GM21529 (cell line): ENCODE measurements around the gene TMEM273.
"Not testable (repeated sequence)": the region's sequence is repeated elsewhere in the genome, so short reads cannot be mapped to it uniquely, and the experiment has no call there.

Source experiments
- ATAC-seq: cut with Tn5 transposase; IDR thresholded peaks from one replicate; pipeline ENCODE4 v1.9.1; 2021; ENCODE audit not compliant: unreplicated experiment

TMEM273 gene

DNA sequence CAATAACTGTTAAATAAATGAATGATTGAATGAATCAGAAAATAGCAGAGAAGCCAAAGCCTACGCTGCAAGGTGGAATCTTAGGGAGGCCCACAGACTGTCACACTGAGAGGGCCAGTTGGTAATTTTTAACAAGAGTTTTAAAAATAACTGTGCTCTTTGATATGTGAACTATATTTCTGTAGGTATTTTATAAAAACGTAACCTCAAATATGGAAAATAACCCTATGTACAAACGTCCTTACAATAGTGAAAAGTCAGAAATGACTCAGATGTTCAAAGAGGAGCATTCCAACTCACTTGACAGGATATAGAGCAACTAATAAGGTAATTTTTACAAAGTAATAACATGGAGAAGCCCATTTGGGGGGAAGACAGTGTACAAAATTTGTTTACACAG is 18.9 kb upstream of the TMEM273 start:
- no peak for ATAC-seq

DNA sequence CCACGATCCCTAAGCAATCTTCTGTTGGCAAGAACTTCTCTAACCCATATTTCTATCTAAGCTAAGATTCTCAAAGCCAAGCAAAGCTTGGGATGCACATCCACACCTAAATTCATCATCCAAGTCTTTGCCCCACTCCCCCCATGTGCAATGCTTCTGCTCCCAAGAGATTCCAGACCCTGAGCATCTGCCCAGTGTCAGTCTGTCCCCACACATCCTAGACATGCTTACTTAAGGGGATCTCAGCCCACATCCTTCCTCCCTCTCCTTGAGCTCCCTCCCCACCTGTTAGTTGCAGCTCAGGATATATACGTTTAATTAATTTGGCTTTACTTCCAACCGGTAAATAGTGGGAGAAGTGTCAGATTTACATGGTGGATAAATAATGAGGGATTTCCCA is 17.0 kb upstream of the TMEM273 start:
- no peak for ATAC-seq

DNA sequence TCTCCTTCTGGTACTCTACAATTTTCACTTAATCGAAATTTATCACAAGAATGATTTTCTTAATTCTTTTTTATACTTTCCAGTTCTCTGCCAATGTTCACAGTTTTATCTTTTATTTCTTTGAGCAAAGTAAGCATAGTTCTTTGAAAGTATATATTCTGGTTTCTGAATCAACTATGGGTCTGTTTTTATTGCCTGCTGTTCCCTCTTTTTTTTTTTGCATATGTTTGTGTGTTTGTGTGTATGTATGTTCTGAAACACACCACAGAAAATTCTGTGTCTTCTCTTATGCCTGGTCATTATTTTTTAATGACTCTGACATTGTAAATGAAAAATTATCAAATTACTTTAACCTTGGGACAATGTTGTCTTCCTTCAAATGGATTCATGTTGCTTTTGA is 15.9 kb upstream of the TMEM273 start:
- no peak for ATAC-seq

DNA sequence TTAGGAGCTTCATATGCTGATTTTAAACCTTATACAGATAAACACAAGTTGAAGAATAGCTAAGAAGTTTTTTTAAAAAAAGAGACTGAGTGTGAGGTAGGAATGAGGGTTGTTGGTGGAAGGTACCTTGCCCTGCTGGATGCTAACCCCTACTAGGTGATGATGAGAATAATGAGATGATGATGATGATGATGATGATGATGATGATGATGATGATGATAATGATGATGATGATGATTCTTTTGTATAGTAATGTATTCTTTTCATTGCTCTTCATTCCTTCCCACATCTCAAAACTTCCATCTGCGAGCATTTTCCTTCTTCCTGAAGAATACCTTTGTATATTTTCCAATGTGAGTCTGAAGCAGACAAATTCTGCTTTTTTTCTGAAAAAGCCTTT is 14.1 kb upstream of the TMEM273 start:
- ATAC-seq: no peak

DNA sequence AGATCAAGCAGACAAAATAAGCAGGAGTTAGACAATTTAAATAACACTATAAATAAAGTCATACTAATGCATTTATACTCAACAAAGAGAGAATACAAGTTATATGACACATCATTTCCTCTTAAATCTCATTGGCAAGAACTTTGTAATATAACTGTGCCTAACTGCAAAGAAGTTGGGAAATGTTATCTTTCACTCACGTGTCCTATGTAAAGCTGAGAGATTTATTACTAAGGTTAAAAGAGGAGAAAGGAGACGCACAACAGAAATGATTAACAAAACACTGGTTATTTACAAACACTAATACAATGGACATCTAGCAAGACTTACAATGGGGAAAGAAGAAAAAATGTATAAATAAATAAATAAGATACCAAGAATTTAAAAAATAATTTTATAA is 12.7 kb upstream of the TMEM273 start:
- ATAC-seq: no peak

DNA sequence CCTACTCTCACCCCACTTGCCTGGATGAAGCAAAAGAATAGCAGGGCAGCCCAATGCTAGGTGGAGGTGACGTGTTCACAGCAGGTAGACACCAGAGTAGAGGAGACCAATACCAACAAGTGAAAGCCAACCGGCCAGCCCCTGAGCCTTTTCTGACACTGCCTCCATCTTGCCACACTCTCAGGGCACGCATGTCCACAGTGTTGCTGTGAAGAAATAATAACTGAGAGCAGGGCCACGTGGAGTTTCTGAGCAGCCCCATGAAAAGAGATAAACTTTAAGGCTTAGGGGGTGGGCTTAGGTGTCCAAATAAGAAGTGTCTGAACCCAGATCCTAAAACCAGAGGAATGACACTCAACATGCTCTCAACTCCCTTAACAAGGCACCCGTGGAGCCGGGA is 9.0 kb upstream of the TMEM273 start:
- ATAC-seq: no peak

DNA sequence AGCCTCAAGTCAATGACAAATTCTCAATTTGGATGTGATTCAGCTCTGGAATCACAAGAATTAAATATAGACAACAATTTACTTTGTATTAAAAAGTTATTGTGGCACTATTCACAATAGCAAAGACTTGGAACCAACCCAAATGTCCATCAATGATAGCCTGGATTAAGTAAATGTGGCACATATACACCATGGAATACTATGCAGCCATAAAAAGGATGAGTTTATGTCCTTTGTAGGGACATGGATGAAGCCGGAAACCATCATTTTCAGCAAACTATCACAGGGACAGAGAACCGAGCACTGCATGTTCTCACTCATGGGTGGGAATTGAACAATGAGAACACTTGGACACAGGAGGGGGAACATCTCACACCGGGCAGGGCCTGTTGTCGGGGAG is 7.7 kb upstream of the TMEM273 start:
- ATAC-seq: not testable (repeated sequence)

DNA sequence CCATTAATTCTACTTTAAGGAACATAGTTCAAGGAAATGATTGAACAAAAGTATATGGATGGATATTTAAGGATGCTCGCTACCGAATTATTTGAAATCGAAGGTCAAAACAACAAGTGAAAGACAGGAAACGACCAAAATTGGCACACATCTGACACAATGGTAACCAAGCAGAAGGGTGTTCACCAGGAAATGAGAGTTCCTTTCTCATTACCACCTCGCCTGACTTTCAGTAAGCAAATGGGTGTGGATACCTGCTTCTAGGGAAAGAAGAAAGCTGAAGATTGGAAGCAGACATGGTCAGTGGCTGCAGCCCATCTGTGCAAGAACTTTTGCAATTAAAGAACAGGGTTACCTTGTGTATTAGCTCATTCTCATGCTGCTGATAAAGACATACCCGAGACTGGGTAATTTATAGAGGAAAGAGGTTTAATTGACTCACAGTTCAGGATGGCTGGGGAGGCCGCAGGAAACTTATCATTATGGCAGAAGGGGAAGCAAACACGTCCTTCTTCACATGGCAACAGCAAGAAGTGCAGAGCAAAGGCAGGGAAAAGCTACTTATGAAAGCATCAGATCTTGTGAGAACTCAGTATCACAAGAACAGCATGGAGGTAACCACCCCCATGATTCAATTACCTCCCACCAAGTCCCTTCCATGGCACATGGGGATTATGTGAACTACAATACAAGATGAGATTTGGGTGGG is 6.2 kb upstream of the TMEM273 start:
- no peak for ATAC-seq

DNA sequence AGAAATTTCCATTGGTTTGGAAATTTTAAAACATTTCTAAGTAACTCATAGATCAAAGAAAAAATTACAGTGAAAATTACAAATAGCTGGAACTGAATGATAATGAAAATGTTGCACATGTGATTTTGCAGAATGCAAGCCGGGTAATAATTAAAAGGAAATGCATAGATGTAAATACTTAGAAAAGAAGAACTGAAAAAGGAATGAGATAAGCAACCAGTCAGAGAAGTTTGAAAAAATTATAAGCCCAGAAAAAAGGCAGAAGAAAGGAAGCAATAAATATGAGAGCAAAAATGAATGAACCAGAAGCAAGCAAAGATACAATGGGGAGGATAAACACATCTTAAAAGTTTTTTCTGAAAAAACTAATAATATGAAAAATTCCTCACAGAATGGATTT is 3.2 kb upstream of the TMEM273 start:
- no peak for ATAC-seq

DNA sequence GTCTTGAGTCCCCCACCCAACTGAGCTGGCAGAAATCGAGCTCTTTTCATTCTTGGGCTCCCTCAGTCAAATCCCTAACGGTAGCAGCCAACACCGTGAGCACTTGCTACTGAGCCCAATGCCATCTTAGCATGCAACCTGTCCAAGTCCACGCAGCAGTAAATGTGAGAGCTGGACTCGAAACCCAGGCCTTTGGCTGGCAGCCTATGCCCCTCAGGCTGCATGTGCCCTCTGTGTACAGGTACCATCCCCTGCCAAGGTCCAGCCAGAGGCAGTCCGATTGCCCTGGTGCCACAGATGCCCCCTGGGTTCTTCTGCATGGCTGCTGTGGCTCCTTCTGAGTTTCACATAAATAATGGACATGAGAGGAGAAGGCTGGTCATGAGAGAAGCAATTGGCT is 1.2 kb upstream of the TMEM273 start:
- no peak for ATAC-seq

DNA sequence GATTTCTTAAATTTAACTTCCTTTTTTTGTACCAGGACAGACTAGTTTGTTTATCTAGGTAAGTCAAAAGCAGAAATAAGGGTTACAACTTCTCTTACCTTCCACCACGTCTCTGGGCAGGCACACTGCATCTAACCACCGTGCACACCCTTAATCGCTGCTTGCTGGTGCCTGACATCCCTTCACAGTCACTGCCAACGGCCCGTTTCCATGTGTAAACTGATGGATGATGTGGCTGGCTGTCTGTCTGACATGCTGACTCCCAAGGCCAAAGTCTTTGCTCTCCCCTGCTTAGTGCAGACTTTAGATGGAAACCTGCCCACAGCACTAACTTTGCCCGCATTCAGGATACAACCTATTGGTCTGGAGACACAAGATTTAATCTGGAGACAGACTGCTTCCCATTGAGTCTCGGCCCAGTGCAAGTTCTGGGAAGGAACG is 1.1 kb downstream of the TMEM273 start:
- ATAC-seq: no peak

DNA sequence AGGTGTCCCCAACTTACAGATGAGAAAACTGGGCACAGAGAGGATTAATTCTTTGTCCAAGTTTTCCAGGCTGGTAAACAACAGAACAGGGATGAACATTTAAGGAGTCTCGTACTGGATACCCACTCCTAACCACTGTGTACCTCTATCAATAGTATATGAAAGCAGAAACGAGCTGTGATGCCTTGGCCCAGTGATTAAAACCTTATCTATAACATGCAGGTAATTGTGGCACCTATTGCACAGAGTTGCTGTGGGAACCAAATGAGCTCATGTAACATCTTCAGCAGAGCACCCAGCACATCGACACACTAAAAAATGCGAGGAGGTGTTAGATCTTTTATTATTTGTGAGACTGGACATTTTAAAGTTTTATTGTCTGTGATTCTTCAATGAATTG is 1.6 kb downstream of the TMEM273 start:
- no peak for ATAC-seq

DNA sequence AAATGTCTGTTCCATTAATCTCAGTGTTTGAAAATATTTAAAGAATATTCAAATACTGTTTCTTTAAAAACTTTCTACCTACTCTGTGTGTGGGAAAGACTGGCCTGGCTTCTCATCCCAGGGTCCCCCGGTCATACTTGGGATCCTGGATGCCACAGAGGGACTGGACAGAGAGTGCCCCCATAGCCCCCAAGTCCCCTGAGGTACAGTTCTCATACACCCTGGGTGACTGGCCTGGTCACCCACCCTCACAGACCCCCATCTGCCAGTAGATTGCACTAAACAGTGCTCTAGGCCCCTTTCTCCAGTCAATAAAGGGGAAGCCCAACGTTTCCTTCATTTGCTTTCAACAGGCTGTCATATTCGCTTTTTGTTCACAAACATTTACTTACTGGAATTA is 3.0 kb downstream of the TMEM273 start:
- ATAC-seq: no peak

DNA sequence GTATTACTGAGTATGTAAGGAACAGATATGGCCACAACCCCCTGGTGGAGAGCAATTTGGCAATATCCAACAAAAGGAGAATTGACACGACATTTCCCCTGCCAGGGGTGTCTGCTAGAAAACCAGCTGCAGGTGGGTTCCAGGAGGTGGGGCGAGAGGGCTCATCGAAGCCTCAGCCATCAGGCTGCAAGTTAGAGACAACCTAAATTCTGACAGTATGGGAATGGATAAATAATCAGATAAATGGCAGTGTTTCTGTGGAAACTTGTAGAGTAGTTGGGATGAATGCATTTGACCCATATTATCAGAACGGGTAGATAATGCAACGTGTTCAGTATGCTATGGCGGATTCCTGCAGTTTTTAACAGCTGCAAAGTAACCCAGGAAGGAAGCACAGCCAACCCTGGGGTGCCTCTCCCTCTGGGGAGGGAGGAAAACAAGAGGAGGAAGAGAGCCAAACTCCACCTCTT is 3.5 kb downstream of the TMEM273 start:
- ATAC-seq: no peak

DNA sequence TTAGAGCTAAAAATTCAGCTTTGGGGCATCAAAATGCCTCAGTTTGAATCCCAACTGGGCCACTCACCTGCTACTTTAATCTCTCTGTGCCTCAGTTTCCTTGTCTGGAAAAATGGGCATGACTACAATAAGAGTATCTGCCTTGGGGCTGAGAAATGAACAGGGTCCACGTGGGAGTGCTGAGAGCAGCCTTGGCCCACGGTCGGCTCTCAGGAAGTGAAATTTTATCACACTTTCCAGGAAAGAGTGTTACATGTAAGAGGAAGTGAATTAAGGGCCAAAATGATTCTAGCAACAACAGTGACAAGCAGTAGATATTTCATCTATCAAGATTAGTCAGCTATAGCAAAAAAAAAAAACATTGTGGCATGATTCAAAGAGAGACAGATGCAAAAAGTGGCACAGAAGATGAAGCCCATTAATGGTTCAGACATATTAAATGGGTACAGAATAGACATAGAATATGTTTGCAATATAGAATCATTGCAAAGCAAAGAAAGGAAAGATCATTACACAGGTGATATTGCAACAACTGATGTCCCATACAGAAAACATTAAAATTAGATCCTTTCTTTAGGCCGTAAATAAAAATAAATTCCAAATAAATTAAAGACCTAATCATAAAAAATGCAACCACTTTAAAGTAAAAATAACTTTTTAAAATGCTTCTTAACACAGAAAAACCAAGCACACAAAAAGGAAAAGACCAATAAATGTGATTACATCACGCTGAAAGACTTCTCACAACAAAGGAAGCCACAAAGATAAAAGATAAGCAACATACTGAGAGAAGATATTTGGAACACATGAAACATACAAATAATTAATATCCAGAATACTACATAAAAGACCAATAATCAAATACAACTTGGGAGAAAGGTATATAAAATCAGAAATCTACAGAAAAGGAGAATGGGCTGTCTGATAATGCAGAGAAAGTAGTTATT is 4.3 kb downstream of the TMEM273 start:
- peak; percentile 28 for ATAC-seq

DNA sequence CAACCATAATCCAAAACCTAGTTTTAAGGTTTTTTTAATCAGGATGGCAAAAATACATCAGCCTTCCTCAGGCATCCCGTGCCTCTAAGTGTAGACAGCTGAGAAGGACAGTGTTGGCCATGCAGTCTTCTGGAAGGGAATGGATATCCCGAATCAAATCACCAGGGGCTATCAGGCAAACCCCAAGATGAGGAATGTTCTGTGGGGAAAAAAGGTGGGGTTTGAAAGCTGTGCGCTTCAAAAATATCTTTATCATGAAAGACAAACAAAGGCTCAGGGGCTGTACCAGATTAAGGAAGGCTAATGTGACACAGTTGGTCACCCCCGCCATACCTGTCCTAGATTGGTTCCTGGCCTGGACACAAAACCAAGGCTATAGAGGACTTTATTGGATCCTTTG is 5.4 kb downstream of the TMEM273 start:
- no peak for ATAC-seq

DNA sequence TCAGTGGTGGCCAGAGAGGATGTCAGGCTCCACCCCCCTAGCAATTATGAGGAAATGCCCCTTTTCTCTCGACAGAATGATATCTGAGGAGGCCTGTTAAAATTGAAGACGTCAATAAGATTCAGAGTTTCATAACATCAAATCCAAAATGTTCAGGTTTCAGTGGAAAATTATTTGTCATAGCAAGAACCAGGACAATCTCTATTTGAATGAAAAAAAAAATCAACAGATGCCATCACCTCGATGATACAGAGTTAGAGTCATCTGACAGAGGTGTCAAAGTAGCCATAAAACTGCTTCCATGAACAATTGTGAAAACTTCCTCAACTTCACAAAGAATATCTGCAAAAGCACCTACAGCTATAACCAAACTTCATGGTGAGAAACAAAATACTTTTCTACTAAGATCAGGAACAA is 7.7 kb downstream of the TMEM273 start:
- ATAC-seq: no peak

DNA sequence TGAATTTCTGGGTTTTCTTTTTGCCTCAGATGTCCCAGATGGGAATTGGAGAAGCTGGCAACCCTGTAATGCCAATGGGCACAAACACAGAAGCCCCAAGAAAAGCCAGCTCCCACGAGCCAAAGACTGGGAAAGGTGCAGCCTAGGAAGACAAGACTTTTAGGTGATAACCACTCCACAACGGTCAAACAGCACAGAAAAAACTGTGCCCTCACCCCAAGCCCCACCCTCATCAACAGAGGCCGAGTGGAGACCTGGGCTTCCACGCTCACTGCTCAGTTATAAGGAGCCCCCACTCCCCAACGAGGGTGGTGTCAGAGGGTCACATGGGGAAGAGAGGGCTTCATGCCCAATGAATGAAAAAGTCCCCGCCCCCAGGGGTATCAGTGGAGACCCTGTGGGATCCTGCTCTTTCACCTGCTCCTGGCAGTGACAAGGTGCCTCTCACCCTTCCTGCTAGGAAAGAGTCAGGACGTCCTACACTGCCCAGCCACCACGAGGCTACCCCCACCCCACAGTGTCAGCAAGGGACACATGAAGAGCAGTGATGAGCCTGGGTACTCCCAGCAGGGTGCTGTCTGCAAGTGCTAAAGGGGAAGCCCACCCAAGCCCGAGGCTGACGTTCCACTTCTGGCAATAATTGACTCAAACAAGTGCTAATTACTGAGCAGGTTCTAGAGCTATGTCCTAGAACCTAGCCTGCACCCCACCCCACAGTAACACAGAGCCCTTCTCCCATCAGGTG is 8.3 kb downstream of the TMEM273 start:
- peak; percentile 27 for ATAC-seq

DNA sequence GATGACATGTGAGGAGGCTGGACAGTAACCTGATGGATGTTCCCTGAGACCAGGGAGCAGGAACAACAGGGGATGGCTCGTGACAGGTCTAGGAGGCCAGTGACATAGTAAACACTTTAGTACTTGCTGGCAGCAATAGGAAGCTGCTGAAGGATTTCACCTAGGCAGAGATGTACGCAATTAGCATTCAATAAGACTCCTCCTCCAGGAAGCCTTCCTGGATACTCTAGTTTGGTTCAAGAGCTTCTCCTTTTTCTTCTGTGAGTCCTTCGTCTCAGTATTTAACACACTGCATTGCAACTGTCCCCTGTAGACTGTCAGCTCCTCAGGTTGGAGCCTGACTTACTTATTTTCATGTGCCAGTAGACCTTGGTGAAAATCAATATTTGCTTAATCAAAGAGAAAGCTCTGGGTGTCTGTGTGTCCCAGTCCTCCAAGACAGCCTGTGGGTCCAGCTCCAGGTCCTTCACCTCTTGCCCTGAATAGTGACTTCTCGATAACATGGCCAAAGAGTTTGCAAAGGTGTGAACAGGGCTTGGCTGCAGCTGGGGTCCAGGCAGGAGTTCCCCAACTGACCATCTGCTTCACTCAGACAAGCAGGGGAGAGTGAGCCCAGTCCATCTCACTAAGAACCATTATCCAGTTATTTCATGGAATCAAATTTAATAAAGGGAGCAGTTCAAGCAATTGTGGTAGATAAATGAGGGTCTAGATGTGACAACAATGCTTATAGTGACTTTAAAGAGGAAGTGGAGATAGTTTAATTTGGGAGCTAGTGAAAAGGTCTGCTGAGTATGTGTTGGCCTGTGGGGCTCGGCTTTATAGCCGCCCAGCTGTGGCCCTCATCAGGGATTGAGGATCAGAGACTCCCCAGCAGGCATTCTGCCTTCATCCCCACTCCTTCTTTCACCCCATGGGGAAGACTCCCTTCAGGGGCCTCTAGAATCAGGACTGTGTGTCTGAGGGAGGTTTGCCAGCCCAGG is 9.4 kb downstream of the TMEM273 start:
- ATAC-seq: no peak
